Panc1 (cell line): Measurements from ENCODE around the gene NRG2. TPM values are rescaled to one million over a fixed set of nuclear protein-coding genes. Genes with fewer than 3 reads are reported as not detected.
A peak's percentile ranks its signal among the peaks of the same experiment; 100 is the strongest.

Source experiments
- ATAC-seq: fragments of 200-7000 bp; cut with Tn5 transposase; 2 replicates; pipeline ENCODE4 v1.9.1; 2020; ENCODE audit warnings: mild to moderate bottlenecking, moderate library complexity
- BruUV-seq: library from RNA; stranded (reverse); fragments of 400-500 nt; replicated peaks from 2 replicates; lab custom pipeline; 2021; lab: Mats Ljungman, UMichigan
- CTCF ChIA-PET: fragments of 300-600 bp; sonication (Branson Sonifier 250); formaldehyde crosslinking; loops from one replicate; lab custom pipeline; 2022; ENCODE audit warnings: antibody characterized with exemption; lab: Charles Lee
- POLR2A ChIA-PET: fragments of 300-600 bp; sonication (Branson Sonifier 250); formaldehyde crosslinking; loops from one replicate; lab custom pipeline; 2022; ENCODE audit warnings: antibody characterized with exemption; lab: Charles Lee
- DNase-seq: peaks from one replicate; pipeline ENCODE4 v3.0.0-alpha.2; 2010; ENCODE audit warnings: low read depth, low spot score
- H3K27ac ChIP-seq: 2 replicates; pipeline ENCODE4 v1.5.1; 2011; ENCODE audit warnings: mild to moderate bottlenecking, low read length, inconsistent platforms
- H3K27me3 ChIP-seq: fragments of 200-500 bp; sonication (Bioruptor generic); 2 replicates; pipeline ENCODE4 v1.6.0; 2014; ENCODE audit warnings: low read length, inconsistent platforms; ENCODE audit not compliant: control insufficient read depth, insufficient read depth
- H3K36me3 ChIP-seq: fragments of 200-500 bp; sonication (Bioruptor generic); 2 replicates; pipeline ENCODE4 v1.5.1; 2014; ENCODE audit warnings: inconsistent platforms, mild to moderate bottlenecking, low read length, moderate library complexity; ENCODE audit not compliant: control insufficient read depth, insufficient read depth
- H3K4me1 ChIP-seq: 2 replicates; pipeline ENCODE4 v1.5.1; 2011; ENCODE audit warnings: inconsistent platforms, mild to moderate bottlenecking, low read length, moderate library complexity; ENCODE audit not compliant: control insufficient read depth, insufficient read depth
- H3K4me3 ChIP-seq, 2 experiments: 2 replicates each; pipeline ENCODE4 v1.5.1; 2011 to 2012; ENCODE audit warnings: low read depth in 2 of 2, low read length in 2 of 2, mild to moderate bottlenecking in 2 of 2, inconsistent platforms in 1 of 2, moderate library complexity in 1 of 2
- H3K9me3 ChIP-seq: fragments of 200-500 bp; sonication (Bioruptor generic); 2 replicates; pipeline ENCODE4 v1.5.1; 2014; ENCODE audit warnings: low read depth, mild to moderate bottlenecking, inconsistent platforms, low read length, moderate library complexity; ENCODE audit not compliant: control insufficient read depth, insufficient read depth
- POLR2AphosphoS5 ChIP-seq: IDR thresholded peaks from 2 replicates; pipeline ENCODE4 v1.6.1; 2012; ENCODE audit warnings: mild to moderate bottlenecking, low read depth, low read length, moderate library complexity
- SIN3A ChIP-seq: IDR thresholded peaks from 2 replicates; pipeline ENCODE4 v1.6.1; 2012; ENCODE audit warnings: low read depth, mild to moderate bottlenecking, low read length, moderate library complexity, borderline replicate concordance; ENCODE audit not compliant: insufficient read depth
- TCF7L2 ChIP-seq: IDR thresholded peaks from 2 replicates; pipeline ENCODE4 v1.6.1; 2011; ENCODE audit warnings: mild to moderate bottlenecking, low read depth, low read length, inconsistent platforms
- in situ Hi-C: cut with HindIII; loops from 2 replicates; pipeline ENCODE4 v1.10.0; 2016; ENCODE audit warnings: low sequenced_read_pairs, low pct_unique_long_range_greater_than_20kb
- intact Hi-C: fragments of 100-400 bp; cut with micrococcal nuclease; formaldehyde crosslinking; loops from one replicate; pipeline ENCODE4 v1.10.0; 2022; ENCODE audit not compliant: unreplicated experiment
- total RNA-seq: library from RNA; stranded (reverse); gene quantifications from one replicate; pipeline ENCODE4 v1.2.1, GENCODE V29; 2021; ENCODE audit not compliant: unreplicated experiment
- TF ChIP-seq, protein P1 (sequence below), 2 experiments: IDR thresholded peaks; 2 replicates each; pipeline ENCODE4 v1.6.1; 2011 to 2012; ENCODE audit warnings: low read depth in 2 of 2, control low read depth in 1 of 2, low read length in 1 of 2, mild to moderate bottlenecking in 1 of 2, moderate library complexity in 1 of 2; ENCODE audit not compliant: insufficient read depth in 1 of 2
- TF ChIP-seq, protein P2 (sequence below): fragments of 450-650 bp; IDR thresholded peaks from 2 replicates; pipeline ENCODE4 v1.5.1; 2017; ENCODE audit warnings: mild to moderate bottlenecking

NRG2 gene
- total RNA-seq, 1 experiment from 2014 or later, result 20.2 TPM

DNA sequence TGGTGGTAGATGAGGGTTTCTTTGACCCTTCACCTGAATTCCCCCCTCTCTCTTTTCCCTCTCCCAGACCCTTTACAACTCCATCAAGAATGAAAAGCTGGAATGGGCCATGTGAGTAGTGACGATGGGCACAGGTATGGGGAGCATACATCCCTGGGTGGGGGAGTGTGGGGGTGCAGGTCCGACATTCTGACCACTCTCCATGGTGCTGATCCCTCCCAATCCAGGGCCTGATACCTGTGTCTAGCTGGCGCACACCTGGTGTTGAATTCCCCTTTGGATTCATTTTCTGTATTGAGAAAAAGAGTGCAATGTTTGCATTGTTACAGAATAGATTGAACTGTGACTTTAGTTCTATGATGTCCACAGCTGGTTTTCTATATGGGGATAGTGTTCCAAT lies 207.4 kb downstream of the NRG2 start:
- no peak for ATAC-seq
- no peak overlapping the region for H3K4me3 ChIP-seq
- H3K9me3 ChIP-seq, result no peaks in the 10 kb centered on the region
- no peak for DNase-seq
- intact Hi-C loops, result no loop called here
- H3K4me1 ChIP-seq, result no peaks in the 10 kb centered on the region
- BruUV-seq, result no TSS peak
- no peak for TF ChIP-seq TCF7L2
- TF ChIP-seq, protein P1, sequence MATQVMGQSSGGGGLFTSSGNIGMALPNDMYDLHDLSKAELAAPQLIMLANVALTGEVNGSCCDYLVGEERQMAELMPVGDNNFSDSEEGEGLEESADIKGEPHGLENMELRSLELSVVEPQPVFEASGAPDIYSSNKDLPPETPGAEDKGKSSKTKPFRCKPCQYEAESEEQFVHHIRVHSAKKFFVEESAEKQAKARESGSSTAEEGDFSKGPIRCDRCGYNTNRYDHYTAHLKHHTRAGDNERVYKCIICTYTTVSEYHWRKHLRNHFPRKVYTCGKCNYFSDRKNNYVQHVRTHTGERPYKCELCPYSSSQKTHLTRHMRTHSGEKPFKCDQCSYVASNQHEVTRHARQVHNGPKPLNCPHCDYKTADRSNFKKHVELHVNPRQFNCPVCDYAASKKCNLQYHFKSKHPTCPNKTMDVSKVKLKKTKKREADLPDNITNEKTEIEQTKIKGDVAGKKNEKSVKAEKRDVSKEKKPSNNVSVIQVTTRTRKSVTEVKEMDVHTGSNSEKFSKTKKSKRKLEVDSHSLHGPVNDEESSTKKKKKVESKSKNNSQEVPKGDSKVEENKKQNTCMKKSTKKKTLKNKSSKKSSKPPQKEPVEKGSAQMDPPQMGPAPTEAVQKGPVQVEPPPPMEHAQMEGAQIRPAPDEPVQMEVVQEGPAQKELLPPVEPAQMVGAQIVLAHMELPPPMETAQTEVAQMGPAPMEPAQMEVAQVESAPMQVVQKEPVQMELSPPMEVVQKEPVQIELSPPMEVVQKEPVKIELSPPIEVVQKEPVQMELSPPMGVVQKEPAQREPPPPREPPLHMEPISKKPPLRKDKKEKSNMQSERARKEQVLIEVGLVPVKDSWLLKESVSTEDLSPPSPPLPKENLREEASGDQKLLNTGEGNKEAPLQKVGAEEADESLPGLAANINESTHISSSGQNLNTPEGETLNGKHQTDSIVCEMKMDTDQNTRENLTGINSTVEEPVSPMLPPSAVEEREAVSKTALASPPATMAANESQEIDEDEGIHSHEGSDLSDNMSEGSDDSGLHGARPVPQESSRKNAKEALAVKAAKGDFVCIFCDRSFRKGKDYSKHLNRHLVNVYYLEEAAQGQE (IDR thresholded peaks at IDR 0.05; ENCODE audit: insufficient read depth in 1 of 2, low read depth in 2 of 2, low read length in 1 of 2), result peak; percentile 84 to 87
- no peak overlapping the region for H3K27ac ChIP-seq
- H3K27me3 ChIP-seq, result peaks cover 23% of the 10 kb centered on the region
- H3K36me3 ChIP-seq, result no peaks in the 10 kb centered on the region
- CTCF ChIA-PET, result no interaction called here
- in situ Hi-C loops, result no loop called here
- POLR2A ChIA-PET, result no interaction called here

DNA sequence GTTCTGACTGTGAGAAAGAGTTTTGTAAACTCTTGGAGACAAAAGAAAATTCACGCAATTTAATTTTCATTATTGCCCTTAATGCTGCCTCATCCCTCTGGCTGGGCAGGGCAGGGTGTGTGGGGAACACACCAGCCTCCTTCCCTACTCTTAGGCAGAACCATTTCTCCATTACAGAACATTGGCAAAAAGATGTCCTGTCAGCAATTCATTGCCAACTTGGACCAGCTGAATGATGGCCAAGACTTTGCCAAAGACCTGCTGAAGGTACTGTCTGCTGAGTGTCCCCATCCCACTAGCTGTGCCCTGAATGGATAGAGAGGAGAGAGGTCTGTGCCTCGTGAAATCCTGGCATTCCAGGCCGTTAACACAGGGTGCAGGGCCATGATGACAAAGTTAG lies 209.6 kb downstream of the NRG2 start:
- Histone ChIP-seq H3K4me3 (no peak overlapping the region), H3K27me3 (peaks cover 23% of the 10 kb centered on the region), H3K4me1 (no peaks in the 10 kb centered on the region), H3K9me3 (no peaks in the 10 kb centered on the region), H3K36me3 (no peaks in the 10 kb centered on the region), H3K27ac (no peak overlapping the region)
- in situ Hi-C loops (no loop called here), intact Hi-C loops (no loop called here)
- TF ChIP-seq POLR2AphosphoS5, result no peak
- TF ChIP-seq SIN3A, result no peak
- TF ChIP-seq, protein P1 (IDR thresholded peaks at IDR 0.05; ENCODE audit: insufficient read depth in 1 of 2, low read depth in 2 of 2, low read length in 1 of 2), result no peak
- TF ChIP-seq, protein P2, sequence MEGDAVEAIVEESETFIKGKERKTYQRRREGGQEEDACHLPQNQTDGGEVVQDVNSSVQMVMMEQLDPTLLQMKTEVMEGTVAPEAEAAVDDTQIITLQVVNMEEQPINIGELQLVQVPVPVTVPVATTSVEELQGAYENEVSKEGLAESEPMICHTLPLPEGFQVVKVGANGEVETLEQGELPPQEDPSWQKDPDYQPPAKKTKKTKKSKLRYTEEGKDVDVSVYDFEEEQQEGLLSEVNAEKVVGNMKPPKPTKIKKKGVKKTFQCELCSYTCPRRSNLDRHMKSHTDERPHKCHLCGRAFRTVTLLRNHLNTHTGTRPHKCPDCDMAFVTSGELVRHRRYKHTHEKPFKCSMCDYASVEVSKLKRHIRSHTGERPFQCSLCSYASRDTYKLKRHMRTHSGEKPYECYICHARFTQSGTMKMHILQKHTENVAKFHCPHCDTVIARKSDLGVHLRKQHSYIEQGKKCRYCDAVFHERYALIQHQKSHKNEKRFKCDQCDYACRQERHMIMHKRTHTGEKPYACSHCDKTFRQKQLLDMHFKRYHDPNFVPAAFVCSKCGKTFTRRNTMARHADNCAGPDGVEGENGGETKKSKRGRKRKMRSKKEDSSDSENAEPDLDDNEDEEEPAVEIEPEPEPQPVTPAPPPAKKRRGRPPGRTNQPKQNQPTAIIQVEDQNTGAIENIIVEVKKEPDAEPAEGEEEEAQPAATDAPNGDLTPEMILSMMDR, result no peak
- no peak for TF ChIP-seq TCF7L2
- ATAC-seq (no peak), DNase-seq (no peak)
- no TSS peak for BruUV-seq
- ChIA-PET POLR2A (no interaction called here), CTCF (no interaction called here)
